GM10847 (cell line): ENCODE results near the gene FAHD1.

Experiments
- POLR2A ChIP-seq: IDR thresholded peaks from 2 replicates; pipeline ENCODE4 v1.6.1; 2011; ENCODE audit not compliant: insufficient read length; ENCODE audit errors: extremely low read depth

FAHD1 gene

DNA sequence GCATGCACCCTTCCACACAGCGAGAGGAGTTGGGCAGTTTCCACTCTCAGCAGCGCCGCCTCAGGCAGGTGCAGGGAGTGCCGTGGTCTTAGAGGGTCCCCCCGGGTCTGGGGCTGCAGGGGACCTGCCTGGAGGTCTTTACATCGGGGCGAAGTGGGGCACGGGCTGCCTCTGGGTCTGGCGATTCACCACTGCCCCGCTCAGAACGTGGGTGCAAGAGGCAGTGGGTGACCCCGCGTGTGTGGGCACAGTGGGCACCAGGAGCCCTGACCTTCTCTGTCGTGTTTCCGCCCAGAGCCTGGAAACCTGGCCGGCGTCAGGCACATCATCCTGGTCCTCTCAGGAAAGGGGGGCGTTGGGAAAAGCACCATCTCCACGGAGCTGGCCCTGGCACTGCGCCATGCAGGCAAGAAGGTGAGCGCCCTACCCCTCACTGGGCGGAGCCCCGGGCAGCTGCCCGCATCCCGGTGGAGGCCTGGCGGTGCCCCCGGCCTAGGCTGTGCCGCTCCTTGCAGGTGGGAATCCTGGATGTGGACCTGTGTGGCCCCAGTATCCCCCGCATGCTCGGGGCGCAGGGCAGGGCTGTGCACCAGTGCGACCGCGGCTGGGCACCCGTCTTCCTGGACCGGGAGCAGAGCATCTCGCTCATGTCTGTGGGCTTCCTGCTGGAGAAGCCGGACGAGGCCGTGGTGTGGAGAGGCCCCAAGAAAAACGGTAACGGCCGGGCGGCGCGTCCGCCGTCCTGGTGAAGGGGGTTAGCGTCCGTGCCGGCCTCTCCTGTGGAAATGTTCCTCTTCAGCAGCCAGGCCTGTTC is 40.6 kb upstream of the FAHD1 start:
- no peak for TF ChIP-seq POLR2A

DNA sequence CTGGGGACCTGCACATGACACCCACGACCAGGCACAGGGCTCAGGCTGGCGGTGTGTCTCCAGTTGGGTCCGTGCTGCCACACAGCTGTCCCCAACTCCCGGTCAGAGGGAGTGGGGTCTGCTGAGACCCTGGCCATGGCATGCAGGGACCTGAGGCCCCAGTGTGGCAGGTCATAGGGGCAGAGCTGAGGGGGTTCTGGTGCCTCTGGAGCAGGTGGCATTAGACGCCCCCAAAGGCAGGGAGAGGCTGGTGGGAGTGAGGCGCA is 40.0 kb upstream of the FAHD1 start:
- no peak for TF ChIP-seq POLR2A

DNA sequence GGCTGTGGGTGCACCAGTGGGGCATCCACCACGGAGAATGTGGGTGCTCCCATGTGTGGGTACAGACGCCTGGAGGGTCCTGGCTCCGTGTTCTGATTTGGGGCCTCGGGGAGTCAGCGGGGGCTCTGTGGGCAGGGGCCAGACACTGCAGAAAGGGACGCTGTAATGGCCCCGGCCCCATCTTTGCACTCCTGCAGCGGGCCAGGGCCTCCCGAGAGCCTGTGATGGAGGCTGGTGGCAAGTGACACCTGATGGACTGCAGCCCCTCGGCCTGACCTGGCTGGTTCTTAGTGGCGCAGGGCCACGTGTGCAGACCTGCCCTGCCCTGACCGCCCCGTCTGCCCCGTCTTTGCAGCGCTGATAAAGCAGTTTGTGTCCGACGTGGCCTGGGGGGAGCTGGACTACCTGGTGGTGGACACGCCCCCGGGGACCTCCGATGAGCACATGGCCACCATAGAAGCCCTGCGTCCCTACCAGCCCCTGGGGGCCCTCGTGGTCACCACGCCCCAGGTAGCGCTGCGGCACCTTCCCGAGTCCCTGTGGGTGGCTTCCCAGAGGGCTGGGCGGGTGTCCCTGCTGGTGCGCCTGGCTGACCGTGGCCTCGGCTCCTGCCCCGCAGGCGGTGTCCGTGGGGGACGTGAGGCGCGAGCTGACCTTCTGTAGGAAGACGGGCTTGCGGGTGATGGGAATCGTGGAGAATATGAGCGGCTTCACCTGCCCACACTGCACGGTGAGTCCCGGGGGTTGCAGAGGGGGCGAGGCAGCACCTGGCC is 39.5 kb upstream of the FAHD1 start:
- no peak for TF ChIP-seq POLR2A

DNA sequence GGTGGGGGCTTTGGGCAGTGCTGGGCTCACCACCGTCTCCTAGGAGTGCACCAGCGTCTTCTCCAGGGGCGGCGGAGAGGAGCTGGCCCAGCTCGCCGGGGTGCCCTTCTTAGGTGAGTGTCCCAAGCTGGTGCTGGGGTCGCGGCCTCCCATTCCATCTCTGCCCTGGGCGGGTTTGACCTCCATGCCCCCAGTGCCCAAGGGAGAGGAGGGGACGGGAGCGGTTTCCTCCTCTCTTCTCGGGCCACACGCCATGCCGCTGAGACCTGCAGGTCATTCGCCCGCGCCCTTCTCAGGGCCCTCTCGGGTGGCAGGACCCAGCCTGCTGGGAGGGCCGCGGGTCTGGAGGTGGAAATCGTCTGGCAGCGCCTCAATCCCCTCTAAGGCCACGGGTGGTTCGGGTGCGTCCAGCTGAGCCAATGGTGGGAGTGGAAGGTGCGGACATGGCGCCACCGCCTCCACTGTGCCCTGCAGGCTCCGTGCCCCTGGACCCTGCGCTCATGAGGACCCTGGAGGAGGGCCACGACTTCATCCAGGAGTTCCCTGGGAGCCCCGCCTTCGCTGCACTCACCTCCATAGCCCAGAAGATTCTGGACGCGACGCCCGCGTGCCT is 38.8 kb upstream of the FAHD1 start:
- TF ChIP-seq POLR2A = no peak

DNA sequence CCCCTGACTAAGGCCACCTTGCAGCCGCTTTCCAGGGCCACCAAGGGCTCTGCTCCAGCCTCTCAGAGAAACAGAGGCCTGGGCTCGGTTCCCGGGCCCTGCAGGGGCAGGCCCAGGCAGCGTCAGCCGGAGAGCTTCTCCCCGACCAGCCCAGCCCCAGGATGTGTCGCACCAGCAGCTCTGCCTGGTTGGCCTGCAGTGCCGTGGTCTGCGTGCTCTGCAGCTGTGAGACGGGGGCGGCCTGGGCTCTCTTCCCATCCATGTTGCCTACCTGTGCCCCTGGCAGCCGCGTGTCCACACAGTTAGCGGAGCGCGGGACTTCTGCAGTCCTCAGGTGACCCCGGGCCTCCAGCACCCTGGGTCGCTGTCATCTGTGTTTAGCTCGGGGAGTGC is 38.3 kb upstream of the FAHD1 start:
- no peak for TF ChIP-seq POLR2A

DNA sequence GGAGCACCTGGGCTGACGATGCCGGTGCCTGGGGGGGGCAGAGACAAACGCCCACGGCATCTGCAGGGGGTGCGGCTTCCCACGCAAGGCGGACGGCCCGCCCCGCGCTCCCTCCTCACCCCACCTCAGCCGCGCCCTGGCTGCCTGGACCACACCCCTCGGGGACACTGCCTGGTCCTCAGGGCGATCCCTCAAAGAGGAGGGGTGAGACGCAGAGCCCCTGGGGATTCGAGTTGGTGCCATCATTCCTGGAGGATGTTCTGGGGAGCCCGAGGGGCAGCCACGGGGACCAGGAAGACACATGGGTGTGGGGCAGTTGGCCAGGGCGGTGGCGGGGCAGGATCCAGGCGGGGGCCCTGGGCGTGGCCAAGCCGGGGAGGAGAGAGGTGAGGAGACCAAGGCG is 37.4 kb upstream of the FAHD1 start:
- no peak for TF ChIP-seq POLR2A

DNA sequence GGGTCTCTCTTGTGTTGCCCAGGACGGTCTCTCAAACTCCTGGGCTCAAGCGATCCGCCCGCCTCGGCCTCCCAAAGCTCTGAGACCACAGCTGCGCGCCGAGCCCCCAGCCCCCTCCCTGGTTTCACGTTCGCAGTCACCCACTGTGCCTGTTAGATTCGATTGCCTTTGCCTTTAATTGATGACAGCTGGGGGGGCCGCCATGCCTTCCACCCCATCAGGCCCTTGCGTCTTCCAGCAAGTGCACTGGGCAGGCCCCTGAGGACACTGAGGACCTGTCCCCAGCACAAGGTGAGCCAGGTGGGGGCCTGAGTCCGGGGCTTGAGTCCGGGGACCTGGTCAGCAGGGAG is 36.8 kb upstream of the FAHD1 start:
- TF ChIP-seq POLR2A = no peak

DNA sequence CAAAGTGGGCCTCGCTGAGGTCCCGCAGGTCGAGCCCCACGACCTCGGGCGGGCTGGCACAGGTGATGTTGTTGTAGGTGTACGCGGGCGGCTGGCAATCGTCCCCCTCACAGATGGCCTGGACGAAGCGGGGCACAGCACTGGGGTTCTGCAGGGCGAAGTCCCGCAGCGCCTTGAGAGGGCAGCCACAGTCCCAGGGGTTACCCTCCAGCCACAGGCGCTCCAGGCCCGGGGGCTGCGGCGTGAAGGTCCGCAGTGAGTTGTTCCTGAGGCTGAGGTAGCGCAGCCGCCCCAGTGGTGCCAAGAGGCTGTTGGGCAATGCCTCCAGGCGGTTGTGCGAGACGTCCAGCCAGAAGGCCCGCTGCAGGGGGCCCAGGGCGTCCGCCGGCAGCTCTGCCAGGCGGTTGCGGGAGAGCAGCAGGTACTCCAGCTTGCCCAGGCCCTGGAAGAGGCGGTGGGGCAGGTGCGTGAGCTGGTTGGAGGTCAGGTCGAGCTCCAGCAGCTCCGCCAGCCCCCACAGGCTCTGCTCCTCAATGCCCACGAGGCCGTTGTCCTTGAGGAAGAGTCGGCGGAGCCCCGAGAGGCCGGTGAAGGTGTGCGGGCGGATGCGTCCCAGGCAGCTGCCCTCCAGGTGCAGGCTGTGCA is 36.3 kb upstream of the FAHD1 start:
- no peak for TF ChIP-seq POLR2A

DNA sequence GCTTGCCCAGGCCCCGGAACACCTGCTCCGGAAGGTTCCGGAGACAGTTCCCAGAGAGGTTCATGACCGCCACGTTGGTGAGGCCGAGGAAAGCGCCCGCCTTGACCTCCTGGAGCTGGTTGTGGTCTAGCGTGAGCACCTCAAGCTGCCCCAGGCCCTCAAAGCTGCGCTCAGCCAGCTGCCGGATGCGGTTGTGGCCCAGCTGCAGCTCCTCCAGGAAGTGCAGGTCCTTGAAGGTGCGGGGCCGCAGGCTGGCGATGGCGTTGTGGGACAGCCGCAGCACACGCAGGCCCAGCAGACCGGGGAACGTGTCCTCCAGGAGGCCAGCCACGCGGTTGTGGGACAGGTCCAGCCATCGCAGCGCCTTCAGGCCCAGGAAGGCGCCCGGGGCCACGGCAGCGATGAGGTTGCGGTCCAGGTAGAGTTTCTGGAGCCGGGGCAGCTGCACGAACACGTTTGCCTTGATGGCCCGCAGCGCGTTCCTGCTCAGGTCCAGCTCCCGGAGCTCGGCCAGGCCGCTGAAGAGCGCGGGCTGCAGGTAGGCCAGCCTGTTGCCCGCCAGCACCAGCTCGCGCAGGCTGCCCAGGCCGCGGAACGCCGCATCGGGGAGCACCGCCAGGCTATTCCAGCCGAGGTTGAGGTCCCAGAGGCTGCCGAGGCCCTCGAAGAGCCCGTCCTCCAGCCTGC is 35.6 kb upstream of the FAHD1 start:
- no peak for TF ChIP-seq POLR2A

DNA sequence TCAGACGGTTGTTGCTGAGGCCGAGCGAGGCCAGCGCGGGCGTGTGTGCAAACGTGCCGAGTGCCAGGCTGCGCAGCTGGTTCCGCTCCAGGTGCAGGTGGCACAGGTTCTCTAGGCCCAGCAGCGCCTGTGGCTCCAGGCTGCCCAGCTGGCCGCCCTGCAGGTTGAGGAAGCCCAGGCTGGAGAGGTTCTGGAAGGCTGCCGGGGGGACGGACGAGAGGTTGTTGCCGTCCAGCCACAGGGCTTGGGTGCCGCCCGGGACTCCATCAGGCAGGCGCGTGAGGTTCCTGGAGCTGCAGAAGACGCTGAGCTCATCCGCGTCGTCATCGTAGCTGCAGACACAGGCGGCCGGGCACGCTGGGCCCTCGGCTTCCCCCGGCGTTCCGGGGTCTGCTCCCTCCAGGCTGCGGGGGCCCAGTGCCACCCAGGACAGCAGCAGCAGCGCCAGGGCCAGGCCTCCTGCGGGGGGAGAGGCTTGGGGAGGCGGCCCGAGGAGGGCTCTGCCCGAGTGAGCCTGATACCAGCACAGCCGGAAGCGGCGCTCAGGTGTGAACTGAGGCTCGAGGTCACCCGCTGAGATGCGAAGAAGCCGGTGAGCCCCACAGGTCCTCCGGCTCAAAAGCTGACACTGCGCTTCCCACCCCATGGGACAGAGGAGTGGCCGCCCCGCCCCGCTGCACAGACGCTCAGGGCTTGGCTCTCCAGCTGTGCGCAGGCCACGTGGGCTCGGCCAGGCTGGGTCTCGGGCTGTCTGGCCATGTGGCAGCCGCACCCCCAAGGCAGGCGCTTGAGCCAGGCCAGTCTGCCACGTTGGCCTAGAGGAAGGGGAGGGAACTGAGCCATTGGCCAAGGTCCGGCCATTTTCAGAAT is 34.8 kb upstream of the FAHD1 start:
- TF ChIP-seq POLR2A = no peak

DNA sequence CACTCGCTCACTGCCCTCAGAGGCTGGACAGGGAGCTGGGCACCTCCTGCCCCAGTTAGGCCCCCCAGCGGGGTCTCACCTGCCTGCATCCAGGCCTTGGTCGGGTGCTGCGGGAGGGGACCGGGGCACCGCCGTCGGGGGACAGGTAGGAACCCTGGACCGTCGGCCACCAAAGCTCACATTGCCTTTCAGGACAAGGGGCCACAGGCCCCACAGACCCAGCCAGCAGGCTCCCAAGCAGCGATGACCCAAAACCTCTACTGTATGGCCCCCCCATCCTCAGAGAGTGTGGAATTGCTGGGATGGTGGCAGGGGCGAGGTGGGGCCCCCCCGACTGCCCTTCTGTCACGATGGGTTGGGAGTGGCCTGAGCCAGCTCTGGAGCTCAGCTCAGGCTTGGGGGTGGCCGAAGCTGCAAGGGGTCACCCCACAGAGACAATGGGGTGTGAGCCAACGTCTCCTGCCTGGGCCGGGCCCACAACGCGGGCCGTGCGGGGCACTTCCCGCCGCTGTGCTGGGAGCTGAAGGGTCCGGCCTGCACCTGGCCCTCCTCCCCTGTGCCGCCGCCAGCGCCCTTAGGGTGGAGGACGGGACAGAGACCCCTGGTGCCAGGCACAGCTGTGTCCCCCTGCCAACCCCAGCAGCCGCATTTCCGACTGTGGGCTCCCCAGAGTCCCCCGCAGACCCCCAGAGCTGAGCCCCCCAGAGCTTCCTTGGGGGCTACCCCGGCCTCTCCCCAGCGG is 34.0 kb upstream of the FAHD1 start:
- no peak for TF ChIP-seq POLR2A

DNA sequence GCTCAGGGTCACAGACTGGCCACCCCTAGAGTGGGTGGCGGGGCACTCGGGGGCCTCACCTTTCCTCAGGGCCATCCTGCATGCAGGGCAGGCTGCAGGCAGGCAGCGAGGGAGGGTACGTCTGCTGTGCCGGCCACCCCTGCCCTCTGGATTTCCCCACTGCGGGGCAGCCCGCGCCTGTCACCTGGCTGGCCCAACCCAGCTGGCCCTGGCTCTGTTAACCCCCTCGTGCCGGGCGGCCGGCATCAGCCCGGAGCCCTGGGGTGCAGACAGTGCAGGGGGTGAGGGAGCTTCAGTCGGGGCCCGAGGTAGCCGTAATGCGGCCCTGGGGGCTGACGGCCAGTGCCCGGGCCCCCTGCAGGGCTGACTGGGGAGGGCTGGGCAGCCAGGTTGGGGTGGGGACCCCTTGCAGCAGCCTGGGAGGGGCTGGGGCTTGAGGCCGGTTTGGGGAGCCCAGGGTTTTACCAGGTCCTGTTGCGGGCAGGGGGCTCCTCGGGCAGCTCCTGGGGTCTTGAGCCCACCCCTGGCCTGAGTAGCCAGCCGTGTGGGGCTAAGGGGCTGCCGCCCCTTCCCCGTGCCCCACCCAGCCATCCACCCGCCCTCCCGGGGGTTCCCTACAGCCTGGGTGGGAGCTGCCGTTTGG is 33.3 kb upstream of the FAHD1 start, which contains the start of gene IGFALS:
IGFALS (minus strand) TSS at position 128 of the 643 bp plus-strand sequence; CDS start at position 75, 53 bp downstream.
- no peak for TF ChIP-seq POLR2A

DNA sequence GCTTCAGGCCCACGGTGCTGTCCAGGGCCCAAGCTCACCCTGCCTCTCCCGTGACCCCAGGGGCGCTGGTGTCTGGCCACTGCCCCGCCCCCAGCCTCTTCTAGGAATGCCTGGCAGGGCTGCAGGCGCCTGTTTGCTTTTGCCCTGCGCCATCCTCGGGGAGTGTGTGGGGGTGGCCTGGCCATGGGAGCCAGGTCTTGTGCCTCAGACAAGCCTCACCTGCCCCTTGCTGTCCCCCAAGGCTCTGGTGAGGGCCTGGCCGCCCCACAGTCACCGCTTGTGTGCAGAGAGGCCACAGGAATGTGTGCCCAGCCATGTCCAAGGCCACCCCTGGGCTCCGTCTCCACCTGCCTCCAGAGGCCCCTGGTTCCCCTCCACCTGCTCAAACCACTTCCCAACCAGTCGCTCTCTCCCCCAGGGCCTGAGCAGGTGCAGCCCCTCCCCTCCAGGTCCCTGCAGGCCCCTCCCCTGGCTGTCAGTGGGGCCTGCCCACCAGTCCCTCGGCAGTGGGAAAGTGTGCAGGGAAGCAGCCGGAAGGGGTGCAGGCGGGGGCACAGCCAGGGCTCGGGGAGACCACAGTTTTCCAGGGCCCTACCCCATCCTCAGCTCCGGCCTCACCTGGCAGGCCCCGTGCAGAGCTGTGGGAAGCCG is 32.7 kb upstream of the FAHD1 start:
- no peak for TF ChIP-seq POLR2A
